Stimulated activated CD4-positive, alpha-beta T cell treated with anti-CD3 and anti-CD28 coated beads, Interleukin-4, amount 100 ng/mL, for 4 hours (primary cell): ENCODE data around the gene FSTL4.

ENCODE experiments used
- DNase-seq, 2 experiments: peaks; one replicate each; pipeline ENCODE4 v3.0.0-alpha.2; 2020

The FSTL4 gene

GRCh38 chr5:133382661-133383579, 229.4 kb downstream of the FSTL4 start:
- no peak for DNase-seq

DNA sequence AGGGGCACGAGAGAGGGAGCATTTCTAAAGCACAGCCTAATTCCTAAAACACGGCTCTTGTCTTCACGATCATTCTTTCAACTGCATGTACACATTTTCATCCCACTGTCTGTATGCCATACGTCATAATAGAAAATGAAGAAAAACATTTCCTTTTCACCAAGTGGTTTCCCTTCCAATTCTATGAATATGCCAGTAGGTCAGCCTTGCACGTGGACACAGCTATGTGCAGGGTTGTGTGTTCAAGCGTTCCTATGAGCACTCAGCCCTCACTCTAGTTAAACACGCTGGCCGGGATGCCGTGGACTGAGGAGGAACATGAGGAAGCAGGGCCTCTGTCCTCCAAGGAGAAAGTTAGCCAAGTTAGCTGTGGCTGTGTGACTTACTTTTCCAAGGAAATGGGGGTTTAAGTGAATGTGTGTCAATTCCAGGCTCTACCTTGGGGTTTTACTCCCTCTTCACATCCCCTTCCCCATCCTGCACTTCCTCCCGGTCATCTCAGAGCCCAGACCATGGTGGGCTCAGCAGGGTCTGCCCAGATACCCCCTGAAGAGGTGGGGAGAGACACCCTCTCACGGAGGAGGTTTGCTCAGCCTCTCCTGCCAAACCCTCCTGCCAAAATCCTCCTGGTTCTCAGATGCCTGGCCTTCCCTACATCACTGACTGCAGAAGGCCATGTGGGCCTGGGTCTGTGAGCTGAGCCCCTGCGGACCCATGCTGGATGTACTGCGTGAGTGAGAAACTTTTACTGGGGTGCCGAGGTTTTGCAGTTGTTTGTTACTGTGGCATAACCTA, 230.6 kb downstream of the FSTL4 start:
- DNase-seq: no peak

GRCh38 chr5:133381041-133381440, 231.3 kb downstream of the FSTL4 start:
- DNase-seq: no peak

DNA sequence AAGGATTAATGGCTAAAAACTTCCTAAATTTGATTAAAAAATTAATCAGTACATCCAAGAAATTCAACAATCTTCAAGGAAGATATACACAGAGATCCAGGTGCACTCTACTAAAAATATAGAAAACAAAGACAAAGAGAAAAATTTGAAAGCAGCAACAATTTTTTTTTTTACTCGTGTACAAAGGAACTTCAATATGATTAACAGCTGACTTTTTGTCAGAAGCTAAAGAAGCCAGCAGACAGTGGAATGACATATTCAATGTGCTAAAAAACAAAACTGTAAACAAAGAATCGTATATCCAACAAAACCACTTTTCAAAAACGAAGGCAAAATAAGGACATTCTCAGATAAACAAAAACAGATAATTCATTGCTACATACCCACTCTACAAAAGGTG, 234.6 kb downstream of the FSTL4 start:
- DNase-seq: no peak

DNA sequence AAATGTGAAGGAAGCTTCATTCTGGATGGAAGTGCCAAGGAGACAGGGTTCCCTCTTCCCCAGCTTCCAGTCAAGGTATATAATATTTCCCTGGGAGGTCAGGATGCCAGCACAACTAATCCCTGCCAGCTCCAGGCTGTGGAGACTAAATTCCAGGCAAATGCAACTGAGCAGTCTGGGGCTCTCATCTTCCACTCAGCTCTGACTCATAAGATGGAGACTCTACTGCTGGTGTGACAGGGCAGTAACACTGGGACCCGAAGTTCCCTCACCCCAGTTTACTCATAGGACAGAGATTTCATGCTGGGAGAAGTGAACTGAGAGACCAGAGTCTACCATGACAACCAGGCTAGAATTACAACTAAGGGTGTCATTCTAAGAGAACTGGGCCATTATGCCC, 235.4 kb downstream of the FSTL4 start:
- no peak for DNase-seq

DNA sequence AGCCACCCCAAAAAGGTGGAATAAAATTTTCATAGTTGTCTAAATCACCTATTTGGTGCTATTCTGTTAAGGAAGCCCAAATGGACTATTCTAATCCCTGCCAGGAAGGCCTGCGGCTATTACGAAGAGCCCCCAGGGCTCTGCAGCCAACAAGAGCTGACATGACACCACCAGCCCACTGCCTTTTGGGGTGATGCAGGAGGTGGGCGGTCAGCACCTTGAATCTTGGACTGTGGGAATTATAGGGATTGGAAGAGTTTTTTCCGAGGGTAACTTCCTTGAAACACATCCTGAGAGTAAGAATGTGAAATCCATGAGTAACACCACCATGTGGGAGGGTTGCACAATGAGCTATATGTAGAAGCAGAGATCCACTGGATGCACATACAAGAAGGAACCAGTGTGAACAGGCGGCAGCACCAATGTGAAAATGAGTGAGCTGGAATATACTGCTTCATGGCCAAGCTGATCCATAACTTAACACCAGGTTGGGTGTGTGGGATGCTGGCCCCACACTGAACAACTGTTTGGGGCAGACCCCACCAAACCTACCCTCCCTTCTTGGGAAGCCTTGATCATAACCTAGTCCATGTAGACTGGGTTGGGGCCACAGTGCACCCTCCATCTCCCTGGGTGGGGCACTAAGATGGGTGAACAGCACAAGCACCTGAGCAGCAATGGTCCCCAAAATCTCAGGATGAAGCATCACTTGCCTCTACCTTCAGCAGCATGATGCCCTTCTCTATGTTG, 239.0 kb downstream of the FSTL4 start:
- no peak for DNase-seq

GRCh38 chr5:133372293-133372937, 239.9 kb downstream of the FSTL4 start:
- no peak for DNase-seq

DNA sequence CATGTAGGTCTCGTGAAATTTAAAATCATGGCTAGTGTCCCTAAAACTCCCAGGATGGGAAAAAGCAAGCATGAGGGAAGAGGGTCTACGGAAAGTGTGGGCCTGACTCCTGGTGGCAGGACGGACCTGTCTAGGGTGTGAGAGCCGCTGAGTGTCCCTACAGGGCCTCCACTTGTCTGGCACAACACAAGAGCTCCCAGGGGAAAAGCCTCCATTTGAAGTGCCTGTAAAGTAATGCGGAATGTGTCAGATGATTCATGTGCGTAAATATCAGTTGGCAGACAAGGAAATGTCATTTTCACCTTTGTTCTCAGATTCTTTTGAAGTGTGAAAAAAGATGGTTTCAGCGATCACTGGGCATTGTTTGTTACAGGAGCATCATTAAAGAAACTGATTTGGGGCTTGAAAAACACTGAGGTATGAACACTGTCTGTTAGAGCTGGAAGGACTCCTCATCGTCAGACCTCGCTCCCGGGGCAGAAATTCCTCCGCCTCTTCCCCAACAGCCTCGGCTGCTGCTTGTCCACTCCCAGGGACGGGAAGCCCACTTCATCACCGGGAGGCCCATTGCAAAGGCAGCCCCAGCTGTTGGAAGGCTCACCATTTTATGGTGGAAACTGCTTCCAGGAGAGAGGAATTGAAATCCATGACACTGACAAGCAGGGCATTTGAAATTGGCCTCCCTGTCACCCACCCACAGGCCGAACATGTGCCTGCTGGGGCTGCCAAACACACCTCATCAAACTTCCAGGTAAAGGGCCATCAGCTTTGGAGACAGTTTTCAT, 240.8 kb downstream of the FSTL4 start:
- DNase-seq: no peak

DNA sequence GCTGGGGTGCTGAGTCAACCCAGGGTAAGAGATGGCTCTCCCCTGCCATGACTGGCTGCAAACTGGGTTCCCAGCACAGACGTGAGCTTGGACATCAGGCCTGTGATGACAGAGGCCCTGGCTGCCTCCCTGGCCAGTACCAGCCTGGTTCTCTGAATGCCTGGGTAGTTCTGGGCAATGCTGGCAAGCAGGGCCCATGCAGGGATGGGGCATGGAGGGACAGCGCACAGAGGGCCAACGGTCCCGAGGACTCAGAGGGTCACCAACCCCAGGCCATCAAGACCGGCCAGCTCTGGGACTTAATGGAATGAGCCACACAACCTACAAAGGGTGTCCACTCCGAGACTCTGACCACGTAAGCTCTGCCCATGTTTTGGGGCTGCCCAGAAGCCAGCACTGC, 241.4 kb downstream of the FSTL4 start:
- DNase-seq: no peak

- no peak for DNase-seq
Observed at GRCh38 chr5:133370036-133370831, 242.1 kb downstream of the FSTL4 start.

DNA sequence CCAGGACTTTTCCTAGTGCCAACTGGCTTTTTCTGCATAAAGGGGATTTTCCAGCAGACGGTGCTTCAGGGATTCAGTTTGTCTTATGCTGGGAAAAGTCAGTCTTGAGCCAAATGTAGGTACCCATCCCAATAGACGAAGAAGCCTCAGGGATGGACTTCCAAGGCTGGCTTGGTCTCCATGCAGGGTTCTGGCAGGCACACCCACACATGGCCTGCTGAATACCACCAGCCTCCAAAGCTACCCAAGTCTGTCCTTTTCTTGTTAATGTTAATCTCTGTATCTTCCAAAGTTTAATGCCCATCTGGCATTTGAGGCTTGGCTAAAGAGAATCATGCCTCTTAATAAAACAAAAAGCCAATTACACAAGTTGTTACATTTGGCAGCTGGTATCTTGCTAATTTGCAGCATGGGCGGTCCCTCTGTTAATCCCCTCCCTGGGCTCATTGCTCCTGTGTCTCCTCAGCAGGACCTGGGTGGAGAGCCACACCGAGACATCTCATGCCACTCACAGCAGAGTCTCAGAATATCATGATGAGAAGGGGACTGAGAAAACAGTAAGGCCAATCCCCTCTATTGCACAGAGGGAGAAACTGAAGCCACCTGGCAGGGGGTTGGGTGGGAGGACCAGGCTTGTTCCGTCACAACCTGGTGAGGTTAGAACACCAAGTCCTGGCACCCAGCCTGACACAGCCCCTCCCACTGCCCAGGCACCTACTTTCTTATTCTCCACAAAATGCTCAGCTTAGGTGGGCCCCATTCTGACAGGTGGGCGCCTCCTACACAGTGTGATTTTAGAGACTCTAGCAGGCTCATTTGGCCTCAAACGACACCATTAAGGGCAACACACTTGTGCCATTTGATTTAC, 243.2 kb downstream of the FSTL4 start:
- no peak for DNase-seq

DNA sequence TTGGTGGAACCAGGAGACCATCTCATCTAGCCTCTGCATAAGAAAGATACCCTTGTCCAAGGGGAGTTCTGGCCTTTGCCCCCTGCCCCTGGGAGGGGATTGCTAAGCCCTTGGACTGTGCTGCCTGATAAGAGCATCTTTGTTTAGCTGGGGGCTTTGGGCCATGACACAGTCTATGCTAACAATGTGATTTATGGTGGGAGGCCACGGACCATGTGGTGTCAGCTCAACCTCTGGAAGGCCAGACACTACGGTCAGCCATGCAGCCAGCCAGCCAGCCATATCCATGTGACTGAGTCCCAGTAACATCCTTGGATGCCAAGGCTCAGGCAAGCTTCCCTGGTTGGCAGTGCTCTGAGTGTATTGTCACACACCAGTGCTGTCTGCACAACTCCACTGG, 244.4 kb downstream of the FSTL4 start:
- DNase-seq: no peak

DNA sequence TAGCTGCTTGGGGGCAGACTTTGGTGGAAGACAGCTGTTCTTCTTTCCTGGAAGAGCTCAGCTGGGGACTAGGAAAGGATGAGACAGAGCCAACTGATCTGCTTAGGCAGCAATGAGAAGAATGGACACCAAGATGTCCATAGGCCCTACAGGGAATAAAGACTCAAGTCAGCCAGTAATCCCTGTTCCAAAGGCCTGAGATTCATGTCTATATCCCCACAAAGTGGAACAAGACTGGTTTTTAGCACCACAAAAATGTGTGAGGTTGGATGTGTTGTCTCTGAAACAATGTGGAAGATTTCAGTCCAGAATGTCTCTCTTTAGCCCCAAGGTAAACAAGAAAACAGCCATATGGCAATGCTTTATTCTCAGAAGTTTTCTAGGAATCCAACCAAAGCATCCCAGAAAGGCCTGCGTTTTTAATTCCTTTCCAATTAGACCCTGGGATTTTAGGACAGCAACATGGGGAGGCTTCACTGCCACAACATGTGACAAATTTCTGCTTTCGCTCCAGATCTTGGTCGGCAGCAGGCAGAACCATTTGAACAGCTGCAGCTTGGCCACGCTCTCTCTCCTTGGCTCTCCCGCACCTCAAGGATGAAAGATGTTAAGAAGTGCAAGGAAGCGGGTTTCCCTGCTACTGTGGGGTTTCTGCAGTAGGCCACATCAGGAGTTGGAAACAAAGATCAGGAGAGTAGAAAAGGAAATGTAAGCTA, 245.1 kb downstream of the FSTL4 start:
- no peak for DNase-seq

- DNase-seq: no peak
Observed at GRCh38 chr5:133366438-133366837, 245.9 kb downstream of the FSTL4 start.

- no peak for DNase-seq
Observed at GRCh38 chr5:133365738-133366137, 246.6 kb downstream of the FSTL4 start.

- DNase-seq: no peak
Observed at GRCh38 chr5:133364936-133365707, 247.2 kb downstream of the FSTL4 start.

DNA sequence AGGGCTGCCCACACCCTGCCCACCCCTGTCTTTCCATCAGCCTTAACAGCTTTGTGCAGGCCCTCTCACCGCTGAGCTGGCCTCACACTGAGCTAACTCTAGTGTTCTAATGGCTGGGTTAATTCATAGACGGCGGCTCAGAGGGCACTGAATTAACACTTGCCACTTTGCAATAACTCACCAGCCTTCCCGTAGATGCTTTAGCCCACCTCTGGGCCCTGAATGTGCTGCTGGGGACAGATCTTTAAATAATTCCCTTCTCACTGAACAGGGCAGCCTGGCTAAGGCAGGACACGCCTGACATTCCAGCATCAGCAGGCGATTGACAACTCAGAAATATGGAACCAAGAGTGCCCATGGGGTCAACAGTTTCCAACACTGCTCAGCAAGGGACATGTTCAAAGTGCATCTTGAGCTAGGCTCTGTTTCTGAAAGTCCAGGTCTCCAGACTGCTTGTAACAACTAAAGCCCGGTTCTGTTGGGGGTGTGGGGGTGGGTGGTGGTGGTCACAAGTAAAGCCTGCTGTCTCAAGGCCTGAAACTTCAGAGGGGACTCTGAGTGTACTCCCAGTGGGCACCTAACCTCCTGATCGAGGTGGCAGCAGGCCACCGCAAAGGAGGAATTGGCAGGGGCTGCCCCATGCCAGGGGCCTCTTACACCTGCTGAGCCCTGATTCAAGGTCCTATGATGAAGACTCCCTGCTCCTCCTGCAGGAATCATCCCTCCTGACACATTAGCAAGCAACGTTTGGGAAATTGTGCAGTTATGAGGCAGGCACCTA, 248.3 kb downstream of the FSTL4 start:
- DNase-seq: no peak

DNA sequence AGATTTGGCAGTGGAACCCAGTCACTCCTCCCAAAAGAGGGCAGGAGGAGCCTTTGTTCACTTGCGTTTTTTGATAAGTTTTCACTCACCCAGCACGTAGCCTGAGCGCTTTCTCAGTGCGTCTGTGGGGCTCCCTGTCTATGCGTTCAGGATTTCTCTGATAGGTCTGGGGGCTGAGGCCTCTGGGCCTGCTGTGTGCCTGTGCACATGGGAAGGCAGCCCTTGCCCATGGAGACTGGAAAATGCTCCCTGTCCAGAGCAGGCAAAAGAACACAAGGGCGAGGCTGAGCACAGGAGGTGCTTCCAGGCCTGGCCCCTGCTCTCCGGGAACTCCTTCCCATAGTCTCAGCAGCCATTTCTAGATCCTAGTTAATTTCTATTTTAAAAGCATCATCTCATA, 249.9 kb downstream of the FSTL4 start:
- DNase-seq: no peak
